Right atrium auricular region (tissue), 2 donors: ENCODE results near the gene MT1X. TPM values are rescaled to one million over a fixed set of nuclear protein-coding genes. Genes with fewer than 3 reads are reported as not detected.
"Not testable (repeated sequence)": the region's sequence is repeated elsewhere in the genome, so short reads cannot be mapped to it uniquely, and the experiment has no call there.

Source experiments
- DNase-seq: peaks from one replicate; pipeline ENCODE4 v3.0.0-alpha.2; 2019; ENCODE audit warnings: low spot score
- H3K27ac ChIP-seq, 2 donors: fragments of 200-600 bp; sonication (generic); 1 replicate in 1 of 2; 2 replicates in 1 of 2; pipeline ENCODE4 v1.5.1; 2016 to 2019
- H3K27me3 ChIP-seq, 2 donors: fragments of 200-600 bp; sonication (generic); one replicate each; pipeline versions ENCODE4 v1.5.1 to v1.6.0; 2017 to 2019
- H3K36me3 ChIP-seq: fragments of 200-600 bp; sonication (generic); one replicate; pipeline ENCODE4 v1.5.1; 2016
- H3K4me1 ChIP-seq, 2 donors: fragments of 200-600 bp; sonication (generic); one replicate each; pipeline versions ENCODE4 v1.5.1 to v1.6.0; 2017 to 2019
- H3K4me3 ChIP-seq, 2 donors: fragments of 200-600 bp; sonication (generic); 1 replicate in 1 of 2; 2 replicates in 1 of 2; pipeline ENCODE4 v1.5.1; 2017 to 2019; ENCODE audit warnings: mild to moderate bottlenecking in 1 of 2, moderate library complexity in 1 of 2
- H3K9me3 ChIP-seq, 2 donors: fragments of 200-600 bp; sonication (generic); one replicate each; pipeline ENCODE4 v1.5.1; 2019
- CTCF ChIP-seq, 2 donors: fragments of 200-600 bp; sonication (generic); IDR thresholded peaks; one replicate each; pipeline ENCODE4 v1.5.1; 2019; ENCODE audit warnings: antibody characterized with exemption in 2 of 2
- total RNA-seq, 2 donors: library from RNA; depleted of rRNA; stranded (reverse); fragments of >200 nt; gene quantifications; one replicate each; pipeline ENCODE4 v1.1.0, GENCODE V29; 2016

The MT1X gene
- total RNA-seq, 2 donors from 2014 or later = 193 to 287 TPM

- Histone ChIP-seq H3K4me3 (no peak overlapping the region), H3K4me1 (peaks cover 0 to 23% of the 10 kb centered on the region in 2 donors), H3K27me3 (peaks cover 5 to 13% of the 10 kb centered on the region in 2 donors), H3K36me3 (no peaks in the 10 kb centered on the region), H3K9me3 (no peaks in the 10 kb centered on the region), H3K27ac (no peak overlapping the region)
- TF ChIP-seq CTCF (IDR thresholded peaks at IDR 0.05) = no peak
- no peak for DNase-seq
These were observed 9.3 kb upstream of the MT1X start for GRCh38 chr16:56672761-56673536.

GRCh38 chr16:56673921-56674320, 8.3 kb upstream of the MT1X start:
- Histone ChIP-seq H3K27me3 (peaks cover 5 to 13% of the 10 kb centered on the region in 2 donors), H3K9me3 (no peaks in the 10 kb centered on the region), H3K4me3 (no peak overlapping the region), H3K36me3 (no peaks in the 10 kb centered on the region), H3K4me1 (peaks cover 0 to 19% of the 10 kb centered on the region in 2 donors), H3K27ac (no peak overlapping the region)
- DNase-seq = peak; percentile 69
- TF ChIP-seq CTCF (IDR thresholded peaks at IDR 0.05) = peak; percentile 45 to 72

- not testable (repeated sequence) for H3K27ac ChIP-seq, H3K36me3 ChIP-seq, DNase-seq, H3K9me3 ChIP-seq, H3K4me3 ChIP-seq, H3K27me3 ChIP-seq
- peaks cover 0 to 16% of the 10 kb centered on the region in 2 donors for H3K4me1 ChIP-seq
These were observed 7.7 kb upstream of the MT1X start for GRCh38 chr16:56674570-56674969.

GRCh38 chr16:56675685-56676210, 6.5 kb upstream of the MT1X start:
- DNase-seq = no peak
- H3K9me3 ChIP-seq = no peaks in the 10 kb centered on the region
- TF ChIP-seq CTCF (IDR thresholded peaks at IDR 0.05) = no peak
- no peaks in the 10 kb centered on the region for H3K27me3 ChIP-seq
- H3K27ac ChIP-seq = no peak overlapping the region
- H3K4me3 ChIP-seq = peak overlapping the region in 1 of 2 donors; percentile 41
- no peaks in the 10 kb centered on the region for H3K36me3 ChIP-seq
- H3K4me1 ChIP-seq = peaks cover 0 to 15% of the 10 kb centered on the region in 2 donors

GRCh38 chr16:56677474-56677873, 4.8 kb upstream of the MT1X start:
- DNase-seq = no peak
- Histone ChIP-seq H3K27ac (no peak overlapping the region), H3K27me3 (no peaks in the 10 kb centered on the region), H3K36me3 (no peaks in the 10 kb centered on the region), H3K4me1 (peaks cover 0 to 23% of the 10 kb centered on the region in 2 donors), H3K4me3 (no peak overlapping the region), H3K9me3 (no peaks in the 10 kb centered on the region)
- no peak for TF ChIP-seq CTCF (IDR thresholded peaks at IDR 0.05)

GRCh38 chr16:56679078-56679730, 3.1 kb upstream of the MT1X start:
- Histone ChIP-seq H3K27ac (peak overlapping the region; percentile 54 to 86), H3K9me3 (no peaks in the 10 kb centered on the region), H3K4me3 (no peak overlapping the region), H3K4me1 (peaks cover 0 to 39% of the 10 kb centered on the region in 2 donors), H3K36me3 (peaks cover 2% of the 10 kb centered on the region), H3K27me3 (no peaks in the 10 kb centered on the region)
- DNase-seq = no peak
- TF ChIP-seq CTCF (IDR thresholded peaks at IDR 0.05) = no peak
